GM12891 (cell line): Measurements from ENCODE around the gene COL5A2.

Experiments used
- DNase-seq: peaks from one replicate; pipeline ENCODE4 v3.0.0; 2011; ENCODE audit warnings: low spot score; ENCODE audit not compliant: insufficient read length
- FAIRE-seq: peaks from 2 replicates; lab custom pipeline; 2011; peaks lifted over from hg19 to GRCh38; lab: Jason Lieb, UNC
- PAX5 ChIP-seq: IDR thresholded peaks from 2 replicates; pipeline ENCODE4 v1.6.1; 2011; ENCODE audit warnings: low read length, moderate library complexity, mild to moderate bottlenecking; ENCODE audit not compliant: insufficient read depth, severe bottlenecking
- POLR2A ChIP-seq: IDR thresholded peaks from 2 replicates; pipeline ENCODE4 v1.6.1; 2011; ENCODE audit warnings: low read depth, low read length, control low read depth
- POLR2AphosphoS5 ChIP-seq: IDR thresholded peaks from 2 replicates; pipeline ENCODE4 v1.6.1; 2011; ENCODE audit warnings: low read depth, low read length, control low read depth
- POU2F2 ChIP-seq: IDR thresholded peaks from 2 replicates; pipeline ENCODE4 v1.6.1; 2011; ENCODE audit warnings: low read depth, mild to moderate bottlenecking, control low read depth, low read length, moderate library complexity
- SPI1 ChIP-seq: IDR thresholded peaks from 2 replicates; pipeline ENCODE4 v1.6.1; 2011; ENCODE audit warnings: low read depth, low read length, control low read depth
- TAF1 ChIP-seq: IDR thresholded peaks from 2 replicates; pipeline ENCODE4 v1.6.1; 2011; ENCODE audit warnings: low read depth, low read length, control low read depth

COL5A2 gene

GRCh38 chr2:189138800-189139199 lies 40.8 kb downstream of the COL5A2 start:
- no peak for TF ChIP-seq PAX5
- TF ChIP-seq TAF1 = no peak
- TF ChIP-seq POLR2A = no peak
- TF ChIP-seq POLR2AphosphoS5 = no peak
- TF ChIP-seq POU2F2 = no peak
- no peak for TF ChIP-seq SPI1
- DNase-seq (no peak), FAIRE-seq (no peak)

DNA sequence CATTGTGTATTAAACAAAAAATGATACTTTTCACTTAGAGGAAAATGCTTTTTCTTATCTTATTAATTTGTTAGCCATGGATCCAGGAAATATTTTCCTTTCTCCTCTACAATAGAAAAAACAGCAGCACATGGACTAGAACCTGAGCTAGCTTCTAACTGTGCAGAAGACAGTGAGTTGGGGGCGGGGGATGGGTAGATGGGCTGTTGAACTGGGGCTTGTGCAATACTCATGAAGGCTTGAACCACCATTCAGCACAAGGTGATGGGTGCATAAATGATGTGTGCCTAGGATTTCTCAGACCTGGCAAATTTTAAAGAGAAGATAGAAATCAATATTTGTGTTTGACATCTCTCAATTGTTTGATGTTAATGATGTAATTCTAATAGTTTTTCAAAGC lies 42.0 kb downstream of the COL5A2 start:
- FAIRE-seq (no peak), DNase-seq (no peak)
- TF ChIP-seq POLR2A (no peak), PAX5 (no peak), POU2F2 (no peak), SPI1 (no peak)

- TF ChIP-seq POLR2A (no peak), TAF1 (no peak), POU2F2 (no peak), SPI1 (no peak), POLR2AphosphoS5 (no peak), PAX5 (no peak)
- DNase-seq = no peak
- FAIRE-seq = no peak
These were observed 45.1 kb downstream of the COL5A2 start for GRCh38 chr2:189134485-189134884.

DNA sequence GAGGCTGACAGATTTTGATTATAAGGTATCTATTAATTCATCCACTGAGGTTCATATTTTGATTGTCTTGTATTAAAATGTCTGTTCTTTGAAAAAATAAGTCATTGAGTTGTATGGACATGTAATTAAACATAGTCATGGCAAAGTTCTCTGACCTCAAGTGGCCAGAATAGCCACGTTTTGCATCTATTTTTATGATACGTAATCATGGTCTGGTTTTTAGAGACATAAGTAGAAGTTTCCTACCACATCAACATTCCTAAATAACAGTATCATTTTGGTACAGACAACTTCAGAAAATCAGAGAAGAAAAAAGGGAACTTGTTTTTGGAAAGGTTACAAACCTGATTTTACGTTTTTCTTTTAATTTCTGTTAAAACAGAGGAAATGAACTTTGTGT lies 47.6 kb downstream of the COL5A2 start:
- FAIRE-seq (no peak), DNase-seq (no peak)

DNA sequence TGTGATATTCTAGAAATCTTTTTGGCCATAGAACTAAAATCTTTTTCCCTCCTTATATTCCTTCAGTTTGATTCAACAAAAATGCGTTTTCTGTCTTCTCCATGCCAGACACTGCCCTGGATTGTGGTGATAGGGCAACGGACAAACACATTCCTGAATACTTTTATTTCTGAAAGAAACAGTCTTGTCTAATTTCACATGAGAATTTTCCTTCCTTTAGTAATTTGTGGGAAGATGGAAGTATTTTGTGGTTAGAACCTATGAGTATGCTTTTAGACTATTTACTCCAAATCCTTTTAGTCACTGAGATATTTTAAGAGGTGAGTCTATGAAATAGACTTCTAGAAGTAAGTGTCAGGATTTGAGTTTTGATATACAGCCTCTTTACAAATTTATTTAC lies 49.6 kb downstream of the COL5A2 start:
- TF ChIP-seq POU2F2 = no peak
- TF ChIP-seq POLR2AphosphoS5 = no peak
- no peak for TF ChIP-seq SPI1
- TF ChIP-seq PAX5 = no peak
- TF ChIP-seq TAF1 = no peak
- TF ChIP-seq POLR2A = no peak
- FAIRE-seq = no peak
- DNase-seq = no peak

More for the DNA sequence above, 47.6 kb downstream of the COL5A2 start:
- TF ChIP-seq POLR2A (no peak), POLR2AphosphoS5 (no peak), SPI1 (no peak), POU2F2 (no peak), PAX5 (no peak), TAF1 (no peak)

- no peak for TF ChIP-seq POLR2A
- no peak for TF ChIP-seq PAX5
- TF ChIP-seq POU2F2 = no peak
- no peak for TF ChIP-seq TAF1
- no peak for TF ChIP-seq POLR2AphosphoS5
- no peak for TF ChIP-seq SPI1
- no peak for DNase-seq
- no peak for FAIRE-seq
These were observed 50.6 kb downstream of the COL5A2 start for GRCh38 chr2:189128970-189129369.

DNA sequence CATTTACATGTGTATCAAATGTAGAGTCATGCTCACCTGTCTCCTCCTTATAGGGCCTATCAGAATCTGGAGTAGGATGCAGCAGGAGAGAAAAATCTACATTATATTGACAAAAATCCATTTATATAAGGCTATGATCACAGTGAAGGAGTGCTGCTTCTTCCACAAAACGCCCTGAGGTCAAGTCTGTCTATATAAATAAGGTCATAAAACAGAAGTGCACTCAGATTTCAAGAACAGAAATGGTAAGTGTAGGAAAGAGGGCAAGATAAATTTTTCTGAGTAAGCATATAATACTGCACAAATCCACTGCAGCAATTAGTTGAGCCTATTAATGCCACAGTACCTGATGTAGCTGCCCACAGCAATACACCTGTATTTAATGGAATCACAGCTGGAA lies 51.8 kb downstream of the COL5A2 start:
- no peak for TF ChIP-seq PAX5
- TF ChIP-seq POLR2A = no peak
- TF ChIP-seq POLR2AphosphoS5 = no peak
- no peak for TF ChIP-seq SPI1
- TF ChIP-seq TAF1 = no peak
- no peak for TF ChIP-seq POU2F2
- no peak for FAIRE-seq
- DNase-seq = no peak

DNA sequence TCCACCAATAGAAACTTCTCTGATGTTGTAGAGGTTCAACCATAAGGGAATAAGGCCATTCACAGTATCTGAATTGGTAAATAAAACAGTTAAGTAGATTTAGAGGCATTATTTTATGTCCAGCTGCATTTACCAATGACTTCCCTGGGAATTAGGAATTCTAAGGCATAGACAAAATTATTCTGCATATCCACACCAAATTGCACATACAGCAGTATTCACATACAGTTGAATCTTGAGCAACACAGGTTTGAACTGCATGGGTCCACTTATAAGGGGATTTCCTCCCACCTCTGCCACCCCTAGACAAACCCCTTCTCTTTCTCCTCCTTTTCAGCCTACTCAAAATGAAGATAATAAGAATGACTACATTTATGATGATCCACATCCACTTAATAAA lies 54.4 kb downstream of the COL5A2 start:
- TF ChIP-seq PAX5 = no peak
- no peak for FAIRE-seq

DNA sequence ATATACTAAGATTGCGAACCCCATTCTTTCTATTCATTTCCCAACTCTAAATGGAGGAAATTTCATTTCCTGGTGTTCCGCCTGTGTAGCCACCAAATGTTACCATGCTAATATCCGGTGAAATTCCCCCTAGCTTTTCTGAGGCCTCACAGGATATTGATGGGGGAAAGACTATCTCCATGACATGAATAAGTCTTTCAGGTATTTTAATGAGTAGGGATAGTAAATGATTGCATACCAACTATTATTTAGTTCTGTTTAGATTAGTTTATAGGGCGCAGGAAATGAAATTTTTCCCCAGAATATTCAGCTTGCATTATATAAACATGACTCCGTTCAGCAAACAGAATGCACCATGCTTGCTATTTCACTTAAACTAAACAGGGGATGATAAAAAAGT lies 55.4 kb downstream of the COL5A2 start:
- no peak for FAIRE-seq
- DNase-seq = no peak
- no peak for TF ChIP-seq SPI1
- no peak for TF ChIP-seq TAF1
- no peak for TF ChIP-seq POLR2A
- no peak for TF ChIP-seq POU2F2
- TF ChIP-seq POLR2AphosphoS5 = no peak
- TF ChIP-seq PAX5 = no peak

More for the DNA sequence above, 54.4 kb downstream of the COL5A2 start:
- no peak for DNase-seq

DNA sequence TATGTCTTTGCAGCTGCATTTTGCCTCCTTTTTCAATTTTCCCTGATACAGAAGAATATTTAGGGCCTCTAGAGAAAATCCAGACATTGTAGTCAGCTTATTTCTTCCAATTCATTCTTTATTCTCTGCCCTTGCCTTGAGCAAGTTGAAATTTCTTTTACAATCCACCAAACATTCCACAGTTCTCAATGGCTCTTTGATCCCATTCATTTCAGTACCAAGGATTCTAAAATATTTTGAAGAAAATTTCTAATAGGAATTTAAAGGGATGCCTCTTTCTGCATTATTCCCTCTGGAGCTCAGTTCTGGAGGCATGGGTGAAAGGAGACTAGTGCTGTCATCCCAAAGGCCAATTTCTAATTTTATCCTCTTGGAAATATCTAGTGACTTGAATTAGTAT lies 61.2 kb downstream of the COL5A2 start:
- DNase-seq (no peak), FAIRE-seq (no peak)

GRCh38 chr2:189116979-189117378 lies 62.6 kb downstream of the COL5A2 start:
- DNase-seq = no peak
- TF ChIP-seq TAF1 (no peak), SPI1 (no peak), POLR2AphosphoS5 (no peak), PAX5 (no peak), POLR2A (no peak), POU2F2 (no peak)
- FAIRE-seq = no peak

More for the DNA sequence above, 61.2 kb downstream of the COL5A2 start:
- TF ChIP-seq POU2F2 (no peak), POLR2A (no peak), PAX5 (no peak), POLR2AphosphoS5 (no peak), TAF1 (no peak), SPI1 (no peak)

- TF ChIP-seq TAF1 = no peak
- no peak for TF ChIP-seq POLR2AphosphoS5
- no peak for TF ChIP-seq SPI1
- TF ChIP-seq POU2F2 = no peak
- TF ChIP-seq PAX5 = no peak
- no peak for TF ChIP-seq POLR2A
- no peak for DNase-seq
- no peak for FAIRE-seq
These were observed 63.5 kb downstream of the COL5A2 start for GRCh38 chr2:189116087-189116486.
